Endothelial cell of umbilical vein (primary cell): ENCODE data around the gene MATK.

ENCODE experiments used
- CTCF ChIP-seq, 2 donors: IDR thresholded peaks; 1 replicate in 1 of 2; 2 replicates in 1 of 2; pipeline ENCODE4 v1.5.1; 2011; ENCODE audit warnings: low read length in 2 of 2, mild to moderate bottlenecking in 2 of 2, moderate library complexity in 2 of 2, control low read depth in 1 of 2, inconsistent platforms in 1 of 2, low read depth in 1 of 2; ENCODE audit not compliant: insufficient read depth in 1 of 2; ENCODE audit errors: extremely low read depth in 1 of 2
- GATA2 ChIP-seq: IDR thresholded peaks from 2 replicates; pipeline ENCODE4 v1.7.0; 2011; ENCODE audit warnings: low read depth, mild to moderate bottlenecking, moderate library complexity, mixed read lengths, low read length; ENCODE audit not compliant: insufficient read length, insufficient read depth

GRCh38 chr19:3790941-3791340 lies 4.8 kb upstream of the MATK start:
- no peak for TF ChIP-seq CTCF (IDR thresholded peaks at IDR 0.05; ENCODE audit: extremely low read depth in 1 of 2, insufficient read depth in 1 of 2, low read depth in 1 of 2, low read length in 2 of 2)
- no peak for TF ChIP-seq GATA2
